Measurements from ENCODE around the gene ZG16. TPM values are rescaled to one million over a fixed set of nuclear protein-coding genes. Genes with fewer than 3 reads are reported as not detected.

The ZG16 gene
- total RNA-seq, 2 experiments from 2014 or later: not detected

DNA sequence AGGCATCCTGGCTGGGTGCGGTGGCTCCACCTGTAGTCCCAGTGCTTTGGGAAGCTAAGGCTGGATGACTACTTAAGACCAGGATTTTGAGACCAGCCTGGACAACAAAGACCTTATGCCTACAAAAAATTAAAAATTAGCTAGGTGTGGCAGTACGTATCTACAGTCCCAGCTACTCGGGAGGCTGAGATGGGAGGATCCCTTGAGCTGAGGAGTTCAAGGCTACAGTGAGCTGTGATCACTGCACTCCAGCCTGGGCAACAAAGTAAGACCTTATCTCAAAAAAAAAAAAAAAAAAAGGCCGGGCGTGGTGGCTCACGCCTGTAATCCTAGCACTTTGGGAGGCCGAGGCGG lies 48.3 kb downstream of the ZG16 start:
- no peaks in the 10 kb centered on the region for H3K79me2 ChIP-seq (ENCODE audit: insufficient read depth, low read depth, low read length)
- no peak for DNase-seq (ENCODE audit: low spot score)
- no peaks in the 10 kb centered on the region for H3K9me2 ChIP-seq (ENCODE audit: insufficient read depth, low read length)
- intact Hi-C loops (cut with micrococcal nuclease; ENCODE audit: unreplicated experiment): no loop called here
- peaks cover 11% of the 10 kb centered on the region for H3K4me1 ChIP-seq (ENCODE audit: insufficient read depth, low read length, poor library complexity, severe bottlenecking)
- no peak overlapping the region for H2AFZ ChIP-seq (ENCODE audit: low read length)
- H3K27ac ChIP-seq (ENCODE audit: low read depth, low read length, poor library complexity, severe bottlenecking): no peak overlapping the region
- ChIA-PET POLR2A (interaction anchor here (0.7 kb wide), 1 partner anchor 22 kb away, joined by 3 read pairs; no protein-coding TSS in a partner anchor), CTCF (ENCODE audit: unreplicated experiment) (no interaction called here)
- H3K4me3 ChIP-seq (ENCODE audit: low read depth, low read length, poor library complexity, severe bottlenecking): no peak overlapping the region
- no peaks in the 10 kb centered on the region for H3K9me3 ChIP-seq (ENCODE audit: low read length)
- H3K36me3 ChIP-seq (ENCODE audit: insufficient read depth, low read length): peaks cover 1% of the 10 kb centered on the region; the same call in 1 of the 2 replicates
- no TSS peak for BruUV-seq (replicated peaks)
- H3K4me2 ChIP-seq (ENCODE audit: low read length): no peak overlapping the region
- no peaks in the 10 kb centered on the region for H4K20me1 ChIP-seq (ENCODE audit: insufficient read depth, low read length)
- TF ChIP-seq EZH2phosphoT487 (IDR thresholded peaks at IDR 0.05; ENCODE audit: borderline replicate concordance, low read depth, low read length) (no peak), CTCF (conservative IDR thresholded peaks at IDR 0.05; ENCODE audit: low read length) (no peak)

- intact Hi-C loops (cut with micrococcal nuclease; ENCODE audit: unreplicated experiment): no loop called here
- no peak for DNase-seq (ENCODE audit: low spot score)
- Histone ChIP-seq H3K79me2 (ENCODE audit: insufficient read depth, low read depth, low read length) (no peaks in the 10 kb centered on the region), H2AFZ (ENCODE audit: low read length) (no peak overlapping the region), H3K36me3 (ENCODE audit: insufficient read depth, low read length) (no peaks in the 10 kb centered on the region), H3K27ac (ENCODE audit: low read depth, low read length, poor library complexity, severe bottlenecking) (no peak overlapping the region), H3K9me3 (ENCODE audit: low read length) (no peaks in the 10 kb centered on the region), H3K4me3 (ENCODE audit: low read depth, low read length, poor library complexity, severe bottlenecking) (no peak overlapping the region), H3K4me2 (ENCODE audit: low read length) (no peak overlapping the region), H3K4me1 (ENCODE audit: insufficient read depth, low read length, poor library complexity, severe bottlenecking) (no peaks in the 10 kb centered on the region), H3K9me2 (ENCODE audit: insufficient read depth, low read length) (no peaks in the 10 kb centered on the region), H4K20me1 (ENCODE audit: insufficient read depth, low read length) (no peaks in the 10 kb centered on the region)
- ChIA-PET CTCF (ENCODE audit: unreplicated experiment) (no interaction called here), POLR2A (no interaction called here)
- BruUV-seq (replicated peaks): no TSS peak
- TF ChIP-seq CTCF (conservative IDR thresholded peaks at IDR 0.05; ENCODE audit: low read length) (no peak), EZH2phosphoT487 (IDR thresholded peaks at IDR 0.05; ENCODE audit: borderline replicate concordance, low read depth, low read length) (no peak)
These were observed 52.7 kb downstream of the ZG16 start for GRCh38 chr16:29830774-29831173.

GRCh38 chr16:29831490-29831889 lies 53.4 kb downstream of the ZG16 start:
- ChIA-PET POLR2A (no interaction called here), CTCF (ENCODE audit: unreplicated experiment) (no interaction called here)
- BruUV-seq (replicated peaks): no TSS peak
- no peaks in the 10 kb centered on the region for H3K79me2 ChIP-seq (ENCODE audit: insufficient read depth, low read depth, low read length)
- no peak overlapping the region for H2AFZ ChIP-seq (ENCODE audit: low read length)
- intact Hi-C loops (cut with micrococcal nuclease; ENCODE audit: unreplicated experiment): no loop called here
- no peak overlapping the region for H3K27ac ChIP-seq (ENCODE audit: low read depth, low read length, poor library complexity, severe bottlenecking)
- no peak overlapping the region for H3K4me2 ChIP-seq (ENCODE audit: low read length)
- H3K4me3 ChIP-seq (ENCODE audit: low read depth, low read length, poor library complexity, severe bottlenecking): no peak overlapping the region
- no peak for TF ChIP-seq EZH2phosphoT487 (IDR thresholded peaks at IDR 0.05; ENCODE audit: borderline replicate concordance, low read depth, low read length)
- H3K4me1 ChIP-seq (ENCODE audit: insufficient read depth, low read length, poor library complexity, severe bottlenecking): no peaks in the 10 kb centered on the region
- H3K36me3 ChIP-seq (ENCODE audit: insufficient read depth, low read length): no peaks in the 10 kb centered on the region
- no peak for DNase-seq (ENCODE audit: low spot score)
- no peaks in the 10 kb centered on the region for H3K9me3 ChIP-seq (ENCODE audit: low read length)
- H3K9me2 ChIP-seq (ENCODE audit: insufficient read depth, low read length): no peaks in the 10 kb centered on the region
- H4K20me1 ChIP-seq (ENCODE audit: insufficient read depth, low read length): no peaks in the 10 kb centered on the region

Small RNA genes within 50 kb of the gene (small RNA-seq; reads per million reads assigned to genes)
- gene AC009133.6 (not detected), gene AC120114.4 (not detected)

Other genes with a start within 250 kb of the ZG16 start
- gene SPN, start 115.0 kb upstream of the ZG16 start, total RNA-seq (2014; rRNA removed; shearing (Covaris generic)): 43.6 and 59.4 TPM in 2 replicates
- 87.6 and 90.5 TPM in 2 replicates for gene SPN, start 115.0 kb upstream of the ZG16 start, total RNA-seq (2022)
- 9.4 and 10.6 TPM in 2 replicates for gene QPRT, start 99.1 kb upstream of the ZG16 start, total RNA-seq (2014; rRNA removed; shearing (Covaris generic))
- 12.6 and 15.8 TPM in 2 replicates for gene QPRT, start 99.1 kb upstream of the ZG16 start, total RNA-seq (2022)
- gene C16orf54, start 32.3 kb upstream of the ZG16 start, total RNA-seq (2014; rRNA removed; shearing (Covaris generic)): not detected in 2 replicates
- 0.32 and 0.55 TPM in 2 replicates for gene C16orf54, start 32.3 kb upstream of the ZG16 start, total RNA-seq (2022)
- gene KIF22, start 12.5 kb downstream of the ZG16 start, total RNA-seq (2014; rRNA removed; shearing (Covaris generic)): 315 and 339 TPM in 2 replicates
- gene KIF22, start 12.5 kb downstream of the ZG16 start, total RNA-seq (2022): 232 and 253 TPM in 2 replicates
- gene MAZ, start 28.3 kb downstream of the ZG16 start, total RNA-seq (2014; rRNA removed; shearing (Covaris generic)): 384 and 471 TPM in 2 replicates
- gene MAZ, start 28.3 kb downstream of the ZG16 start, total RNA-seq (2022): 484 and 531 TPM in 2 replicates
- gene PRRT2, start 33.9 kb downstream of the ZG16 start, total RNA-seq (2014; rRNA removed; shearing (Covaris generic)): 0.09 TPM in 1 of 2 replicates, not detected in the other
- 3.2 and 3.4 TPM in 2 replicates for gene PRRT2, start 33.9 kb downstream of the ZG16 start, total RNA-seq (2022)
- gene PAGR1, start 37.9 kb downstream of the ZG16 start, total RNA-seq (2014; rRNA removed; shearing (Covaris generic)): 59.4 and 62.7 TPM in 2 replicates
- 43.4 and 51.7 TPM in 2 replicates for gene PAGR1, start 37.9 kb downstream of the ZG16 start, total RNA-seq (2022)
- gene MVP, start 42.2 kb downstream of the ZG16 start, total RNA-seq (2014; rRNA removed; shearing (Covaris generic)): 4.0 and 6.3 TPM in 2 replicates
- gene MVP, start 42.2 kb downstream of the ZG16 start, total RNA-seq (2022): 6.8 and 8.1 TPM in 2 replicates
- 39.6 and 52.4 TPM in 2 replicates for gene CDIPT, start 85.0 kb downstream of the ZG16 start, total RNA-seq (2014; rRNA removed; shearing (Covaris generic))
- gene CDIPT, start 85.0 kb downstream of the ZG16 start, total RNA-seq (2022): 41.4 and 43.5 TPM in 2 replicates
- gene SEZ6L2, start 121.3 kb downstream of the ZG16 start, total RNA-seq (2014; rRNA removed; shearing (Covaris generic)): 0.98 TPM in 1 of 2 replicates, not detected in the other
- 0.83 and 1.0 TPM in 2 replicates for gene SEZ6L2, start 121.3 kb downstream of the ZG16 start, total RNA-seq (2022)
- gene ASPHD1, start 122.2 kb downstream of the ZG16 start, total RNA-seq (2014; rRNA removed; shearing (Covaris generic)): not detected in 2 replicates
- gene ASPHD1, start 122.2 kb downstream of the ZG16 start, total RNA-seq (2022): 0.30 TPM in 1 of 2 replicates, not detected in the other
- gene KCTD13, start 148.0 kb downstream of the ZG16 start, total RNA-seq (2014; rRNA removed; shearing (Covaris generic)): 14.4 and 15.9 TPM in 2 replicates
- gene KCTD13, start 148.0 kb downstream of the ZG16 start, total RNA-seq (2022): 48.0 and 49.5 TPM in 2 replicates
- 75.7 and 94.1 TPM in 2 replicates for gene TMEM219, start 183.8 kb downstream of the ZG16 start, total RNA-seq (2014; rRNA removed; shearing (Covaris generic))
- 82.9 and 88.6 TPM in 2 replicates for gene TMEM219, start 183.8 kb downstream of the ZG16 start, total RNA-seq (2022)
- 31.7 and 33.3 TPM in 2 replicates for gene TAOK2, start 195.6 kb downstream of the ZG16 start, total RNA-seq (2014; rRNA removed; shearing (Covaris generic))
- gene TAOK2, start 195.6 kb downstream of the ZG16 start, total RNA-seq (2022): 45.0 and 46.8 TPM in 2 replicates
- 54.4 and 60.4 TPM in 2 replicates for gene HIRIP3, start 217.4 kb downstream of the ZG16 start, total RNA-seq (2014; rRNA removed; shearing (Covaris generic))
- 43.2 and 52.3 TPM in 2 replicates for gene HIRIP3, start 217.4 kb downstream of the ZG16 start, total RNA-seq (2022)
- gene INO80E, start 218.0 kb downstream of the ZG16 start, total RNA-seq (2014; rRNA removed; shearing (Covaris generic)): 88.0 and 94.7 TPM in 2 replicates
- 129 and 140 TPM in 2 replicates for gene INO80E, start 218.0 kb downstream of the ZG16 start, total RNA-seq (2022)
- not detected in 2 replicates for gene DOC2A, start 232.8 kb downstream of the ZG16 start, total RNA-seq (2014; rRNA removed; shearing (Covaris generic))
- 0.31 and 0.91 TPM in 2 replicates for gene DOC2A, start 232.8 kb downstream of the ZG16 start, total RNA-seq (2022)
- gene C16orf92, start 244.9 kb downstream of the ZG16 start, total RNA-seq (2014; rRNA removed; shearing (Covaris generic)): not detected in 2 replicates
- gene C16orf92, start 244.9 kb downstream of the ZG16 start, total RNA-seq (2022): not detected in 2 replicates